Activated T-cell treated with anti-CD3 and anti-CD28 coated beads, Interleukin-2, amount 50 U/mL, for 24 hours (primary cell): ENCODE results near the gene ZNF358.

ENCODE experiments used
- DNase-seq: peaks from one replicate; pipeline ENCODE4 v3.0.0-alpha.2; 2020
- H3K27ac Mint-ChIP-seq: 2 replicates; pipeline ENCODE4 v1.8.0; 2020; ENCODE audit warnings: mild to moderate bottlenecking, mixed read lengths
- H3K27me3 Mint-ChIP-seq: 2 replicates; pipeline ENCODE4 v1.8.0; 2020; ENCODE audit warnings: mixed read lengths
- H3K36me3 Mint-ChIP-seq: 2 replicates; pipeline ENCODE4 v1.8.0; 2020; ENCODE audit warnings: low read depth, mixed read lengths
- H3K4me1 Mint-ChIP-seq: 2 replicates; pipeline ENCODE4 v1.8.0; 2020; ENCODE audit warnings: low read depth, mixed read lengths
- H3K4me3 Mint-ChIP-seq: 2 replicates; pipeline ENCODE4 v1.8.0; 2020; ENCODE audit warnings: mild to moderate bottlenecking, moderate library complexity, mixed read lengths
- H3K9me3 Mint-ChIP-seq: 2 replicates; pipeline ENCODE4 v1.8.0; 2020; ENCODE audit warnings: mixed read lengths

ZNF358 gene

GRCh38 chr19:7515645-7516151, at the start of gene ZNF358:
Gene ZNF358 (plus strand): TSS chr19:7516103. CDS start chr19:7519243, 3,140 bp downstream.
- H3K4me1 Mint-ChIP-seq = peaks cover 11% of the 10 kb centered on the region
- H3K27ac Mint-ChIP-seq = peak within 1 kb of the TSS; percentile 45
- peak; percentile 64 for DNase-seq
- H3K27me3 Mint-ChIP-seq = peaks cover 36% of the 10 kb centered on the region
- H3K4me3 Mint-ChIP-seq = peak within 1 kb of the TSS; percentile 72
- no peaks in the 10 kb centered on the region for H3K9me3 Mint-ChIP-seq
- no peaks in the 10 kb centered on the region for H3K36me3 Mint-ChIP-seq

- H3K27me3 Mint-ChIP-seq = no peaks in the 10 kb centered on the region
- H3K4me1 Mint-ChIP-seq = no peaks in the 10 kb centered on the region
- no peak overlapping the region for H3K4me3 Mint-ChIP-seq
- peaks cover 70% of the 10 kb centered on the region for H3K36me3 Mint-ChIP-seq
- DNase-seq = no peak
- no peaks in the 10 kb centered on the region for H3K9me3 Mint-ChIP-seq
- no peak overlapping the region for H3K27ac Mint-ChIP-seq
Observed at GRCh38 chr19:7467009-7467989, 48.6 kb upstream of the ZNF358 start.

- Mint-ChIP-seq H3K27me3 (no peaks in the 10 kb centered on the region), H3K4me3 (no peak overlapping the region), H3K27ac (no peak overlapping the region), H3K36me3 (peaks cover 59% of the 10 kb centered on the region), H3K4me1 (no peaks in the 10 kb centered on the region), H3K9me3 (no peaks in the 10 kb centered on the region)
- no peak for DNase-seq
Observed at GRCh38 chr19:7468840-7469239, 47.1 kb upstream of the ZNF358 start.

DNA sequence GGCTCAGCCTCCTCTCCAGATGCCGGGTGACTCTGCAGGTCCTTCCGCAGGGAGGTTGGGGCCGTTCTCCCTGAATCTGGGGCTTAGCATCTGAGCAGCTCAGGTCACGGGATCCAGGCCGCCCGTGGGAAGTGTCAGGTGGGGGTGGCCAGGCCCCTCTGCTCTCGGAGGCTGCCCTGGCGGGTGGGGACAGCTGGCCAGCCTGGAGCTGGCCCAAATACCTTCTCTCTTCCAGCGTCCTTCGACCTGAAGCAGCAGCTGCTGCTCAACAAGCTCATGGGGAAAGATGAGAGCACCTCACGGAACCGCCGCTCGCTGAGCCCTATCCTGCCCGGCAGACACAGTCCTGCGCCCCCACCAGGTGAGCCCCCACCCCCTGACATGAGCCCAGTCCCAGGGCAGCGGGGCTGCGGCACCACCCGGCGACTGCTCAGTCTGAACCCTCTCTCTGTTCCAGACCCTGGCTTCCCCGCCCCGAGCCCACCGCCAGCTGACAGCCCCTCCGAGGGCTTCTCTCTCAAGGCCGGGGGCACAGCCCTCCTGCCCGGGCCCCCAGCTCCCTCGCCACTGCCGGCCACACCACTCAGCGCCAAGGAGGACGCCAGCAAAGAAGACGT, 46.1 kb upstream of the ZNF358 start:
- H3K4me1 Mint-ChIP-seq = no peaks in the 10 kb centered on the region
- H3K27me3 Mint-ChIP-seq = no peaks in the 10 kb centered on the region
- no peak for DNase-seq
- no peaks in the 10 kb centered on the region for H3K9me3 Mint-ChIP-seq
- H3K27ac Mint-ChIP-seq = no peak overlapping the region
- peaks cover 51% of the 10 kb centered on the region for H3K36me3 Mint-ChIP-seq
- H3K4me3 Mint-ChIP-seq = no peak overlapping the region

GRCh38 chr19:7470540-7471305, 45.2 kb upstream of the ZNF358 start:
- DNase-seq = no peak
- Mint-ChIP-seq H3K36me3 (peaks cover 45% of the 10 kb centered on the region), H3K4me1 (no peaks in the 10 kb centered on the region), H3K4me3 (no peak overlapping the region), H3K9me3 (no peaks in the 10 kb centered on the region), H3K27ac (no peak overlapping the region), H3K27me3 (no peaks in the 10 kb centered on the region)

GRCh38 chr19:7471696-7472615, 43.9 kb upstream of the ZNF358 start:
- DNase-seq = no peak
- no peak overlapping the region for H3K4me3 Mint-ChIP-seq
- H3K36me3 Mint-ChIP-seq = peaks cover 41% of the 10 kb centered on the region

GRCh38 chr19:7475665-7476064, 40.2 kb upstream of the ZNF358 start:
- Mint-ChIP-seq H3K27me3 (no peaks in the 10 kb centered on the region), H3K9me3 (no peaks in the 10 kb centered on the region), H3K27ac (peak overlapping the region; percentile 57), H3K36me3 (peaks cover 14% of the 10 kb centered on the region), H3K4me3 (no peak overlapping the region), H3K4me1 (no peaks in the 10 kb centered on the region)
- DNase-seq = no peak

More at GRCh38 chr19:7471696-7472615, 43.9 kb upstream of the ZNF358 start:
- Mint-ChIP-seq H3K9me3 (no peaks in the 10 kb centered on the region), H3K27me3 (no peaks in the 10 kb centered on the region), H3K4me1 (no peaks in the 10 kb centered on the region), H3K27ac (peak overlapping the region; percentile 18)

DNA sequence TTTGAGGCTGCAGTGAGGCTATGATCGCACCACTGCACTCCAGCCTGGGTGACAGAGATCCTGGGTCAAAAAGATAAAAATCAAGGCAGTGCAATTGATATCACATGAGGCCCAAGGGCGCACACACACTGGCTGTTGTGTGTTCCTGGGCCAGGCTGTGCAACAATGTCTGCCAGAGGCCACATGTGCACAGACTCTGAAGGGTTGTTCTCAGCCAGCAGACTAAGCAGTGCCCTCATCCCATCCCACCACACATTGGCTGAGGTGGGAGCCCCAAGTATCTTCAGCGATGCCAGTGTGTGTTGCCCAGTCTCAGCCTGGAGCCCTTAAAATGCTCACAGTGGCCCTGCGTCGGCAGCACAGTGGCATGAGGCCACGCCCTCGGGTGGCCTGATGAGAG, 39.7 kb upstream of the ZNF358 start:
- H3K9me3 Mint-ChIP-seq = no peaks in the 10 kb centered on the region
- H3K4me1 Mint-ChIP-seq = no peaks in the 10 kb centered on the region
- DNase-seq = no peak
- H3K27ac Mint-ChIP-seq = peak overlapping the region; percentile 57
- H3K36me3 Mint-ChIP-seq = peaks cover 11% of the 10 kb centered on the region
- H3K4me3 Mint-ChIP-seq = no peak overlapping the region
- no peaks in the 10 kb centered on the region for H3K27me3 Mint-ChIP-seq

DNA sequence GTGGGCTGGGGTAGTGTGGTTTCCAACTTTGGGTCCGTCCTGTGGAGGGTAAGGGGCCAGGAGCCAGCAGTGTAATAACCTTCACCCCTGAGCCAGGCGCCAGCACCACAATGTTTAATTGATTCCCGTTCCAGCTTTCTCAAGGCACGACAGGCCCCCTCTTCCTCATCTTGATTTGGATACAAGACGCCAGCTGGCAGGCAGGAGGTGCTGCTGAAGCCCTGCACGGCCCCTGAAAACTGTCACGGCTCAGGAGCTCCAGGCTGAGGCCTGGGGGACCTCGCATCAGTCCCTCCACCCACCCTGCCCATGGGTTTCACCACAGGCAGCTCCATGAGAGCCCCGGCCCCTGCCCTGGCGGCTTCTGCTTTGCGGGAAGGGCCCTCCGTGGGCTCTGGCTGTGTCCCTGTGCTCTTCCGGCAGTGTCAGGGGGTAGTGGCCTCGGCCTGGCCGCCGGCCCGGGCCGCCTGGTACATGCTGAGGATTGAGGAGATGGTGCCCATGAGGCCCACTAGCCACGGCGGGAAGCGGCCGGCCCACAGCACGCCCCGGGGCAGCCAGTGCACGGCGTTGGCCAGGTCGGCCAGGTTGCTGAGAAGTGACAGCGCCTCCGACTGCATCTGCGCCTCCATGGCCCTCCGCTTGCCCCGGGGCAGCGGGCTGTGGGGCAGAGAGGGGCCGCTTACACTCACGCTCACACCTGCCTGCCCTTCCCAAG, 39.0 kb upstream of the ZNF358 start:
- no peak overlapping the region for H3K27ac Mint-ChIP-seq
- no peaks in the 10 kb centered on the region for H3K4me1 Mint-ChIP-seq
- H3K9me3 Mint-ChIP-seq = no peaks in the 10 kb centered on the region
- peaks cover 8% of the 10 kb centered on the region for H3K36me3 Mint-ChIP-seq
- DNase-seq = no peak
- H3K27me3 Mint-ChIP-seq = no peaks in the 10 kb centered on the region
- no peak overlapping the region for H3K4me3 Mint-ChIP-seq

- H3K4me3 Mint-ChIP-seq = no peak overlapping the region
- no peak for DNase-seq
- H3K9me3 Mint-ChIP-seq = no peaks in the 10 kb centered on the region
- H3K27ac Mint-ChIP-seq = no peak overlapping the region
- no peaks in the 10 kb centered on the region for H3K27me3 Mint-ChIP-seq
- peaks cover 2% of the 10 kb centered on the region for H3K36me3 Mint-ChIP-seq
- no peaks in the 10 kb centered on the region for H3K4me1 Mint-ChIP-seq
Observed at GRCh38 chr19:7477758-7478157, 38.1 kb upstream of the ZNF358 start.

- no peaks in the 10 kb centered on the region for H3K36me3 Mint-ChIP-seq
- H3K4me1 Mint-ChIP-seq = peaks cover 4% of the 10 kb centered on the region
- no peak overlapping the region for H3K4me3 Mint-ChIP-seq
- H3K27me3 Mint-ChIP-seq = peaks cover 3% of the 10 kb centered on the region
- DNase-seq = no peak
- no peaks in the 10 kb centered on the region for H3K9me3 Mint-ChIP-seq
- no peak overlapping the region for H3K27ac Mint-ChIP-seq
Observed at GRCh38 chr19:7478173-7478842, 37.6 kb upstream of the ZNF358 start.

DNA sequence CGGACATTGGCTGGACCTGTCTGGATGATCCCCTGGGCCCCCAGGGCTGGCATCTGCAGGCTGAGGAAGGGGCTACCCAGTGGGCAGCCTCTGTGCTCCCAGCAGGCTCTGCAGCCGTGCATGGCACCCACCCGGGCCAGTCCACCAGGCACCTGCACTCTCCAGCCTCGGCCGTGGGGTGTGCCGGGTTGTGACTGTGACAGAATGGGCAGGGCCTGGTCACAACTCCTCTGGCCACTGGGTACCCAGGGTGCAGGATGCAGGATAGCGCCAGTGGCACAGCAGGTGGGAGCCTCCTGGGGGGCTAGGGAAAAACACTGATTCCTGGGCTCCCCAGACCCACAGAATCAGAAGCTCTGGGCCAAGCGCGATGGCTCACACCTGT, 37.1 kb upstream of the ZNF358 start:
- Mint-ChIP-seq H3K27me3 (peaks cover 4% of the 10 kb centered on the region), H3K27ac (no peak overlapping the region), H3K9me3 (no peaks in the 10 kb centered on the region), H3K4me3 (no peak overlapping the region), H3K36me3 (no peaks in the 10 kb centered on the region), H3K4me1 (peaks cover 8% of the 10 kb centered on the region)
- DNase-seq = no peak
